GM12875 (cell line): ENCODE measurements around the gene FSIP2.

Source experiments
- H3K4me3 ChIP-seq: one replicate; pipeline ENCODE4 v1.5.1; 2011; ENCODE audit warnings: low read depth, low read length, control low read depth
- TF ChIP-seq, protein P1 (sequence below): IDR thresholded peaks from 2 replicates; pipeline ENCODE4 v1.5.1; 2011; ENCODE audit warnings: low read depth, mild to moderate bottlenecking, control low read depth, inconsistent platforms, low read length, moderate library complexity, borderline replicate concordance; ENCODE audit not compliant: insufficient read depth

The FSIP2 gene

GRCh38 chr2:185785156-185785555 lies 46.6 kb downstream of the FSIP2 start:
- TF ChIP-seq, protein P1, sequence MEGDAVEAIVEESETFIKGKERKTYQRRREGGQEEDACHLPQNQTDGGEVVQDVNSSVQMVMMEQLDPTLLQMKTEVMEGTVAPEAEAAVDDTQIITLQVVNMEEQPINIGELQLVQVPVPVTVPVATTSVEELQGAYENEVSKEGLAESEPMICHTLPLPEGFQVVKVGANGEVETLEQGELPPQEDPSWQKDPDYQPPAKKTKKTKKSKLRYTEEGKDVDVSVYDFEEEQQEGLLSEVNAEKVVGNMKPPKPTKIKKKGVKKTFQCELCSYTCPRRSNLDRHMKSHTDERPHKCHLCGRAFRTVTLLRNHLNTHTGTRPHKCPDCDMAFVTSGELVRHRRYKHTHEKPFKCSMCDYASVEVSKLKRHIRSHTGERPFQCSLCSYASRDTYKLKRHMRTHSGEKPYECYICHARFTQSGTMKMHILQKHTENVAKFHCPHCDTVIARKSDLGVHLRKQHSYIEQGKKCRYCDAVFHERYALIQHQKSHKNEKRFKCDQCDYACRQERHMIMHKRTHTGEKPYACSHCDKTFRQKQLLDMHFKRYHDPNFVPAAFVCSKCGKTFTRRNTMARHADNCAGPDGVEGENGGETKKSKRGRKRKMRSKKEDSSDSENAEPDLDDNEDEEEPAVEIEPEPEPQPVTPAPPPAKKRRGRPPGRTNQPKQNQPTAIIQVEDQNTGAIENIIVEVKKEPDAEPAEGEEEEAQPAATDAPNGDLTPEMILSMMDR: no peak
- H3K4me3 ChIP-seq: no peak overlapping the region

DNA sequence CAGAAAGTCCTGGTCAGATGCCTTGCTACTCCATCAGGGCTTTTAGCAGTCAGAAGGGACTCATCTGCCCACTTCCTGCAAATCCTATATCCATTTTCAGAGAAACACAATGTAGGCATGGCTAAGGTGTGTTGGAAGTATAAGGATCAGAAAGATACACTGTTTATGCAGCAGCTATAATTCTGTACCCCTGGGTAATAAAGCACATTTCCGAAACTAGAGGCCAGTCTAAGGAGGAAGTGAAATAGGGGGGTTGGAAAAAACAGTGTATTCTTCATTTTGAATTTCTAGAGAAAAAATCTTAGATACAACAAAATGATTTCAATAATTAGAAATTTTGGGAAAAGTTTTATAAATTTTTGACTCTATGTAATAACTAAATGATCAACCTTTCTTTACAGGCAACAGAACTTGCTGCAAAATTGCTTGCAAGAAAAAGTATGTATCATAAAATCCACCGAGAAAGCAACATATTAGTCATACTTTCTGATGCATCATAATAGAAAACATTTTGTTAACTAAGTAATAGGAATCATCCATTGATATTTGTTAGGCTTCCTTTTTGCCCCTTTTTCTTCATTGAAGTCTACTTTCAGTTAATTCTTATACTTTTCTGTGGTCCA lies 47.4 kb downstream of the FSIP2 start:
- TF ChIP-seq, protein P1: no peak
- H3K4me3 ChIP-seq: no peak overlapping the region

DNA sequence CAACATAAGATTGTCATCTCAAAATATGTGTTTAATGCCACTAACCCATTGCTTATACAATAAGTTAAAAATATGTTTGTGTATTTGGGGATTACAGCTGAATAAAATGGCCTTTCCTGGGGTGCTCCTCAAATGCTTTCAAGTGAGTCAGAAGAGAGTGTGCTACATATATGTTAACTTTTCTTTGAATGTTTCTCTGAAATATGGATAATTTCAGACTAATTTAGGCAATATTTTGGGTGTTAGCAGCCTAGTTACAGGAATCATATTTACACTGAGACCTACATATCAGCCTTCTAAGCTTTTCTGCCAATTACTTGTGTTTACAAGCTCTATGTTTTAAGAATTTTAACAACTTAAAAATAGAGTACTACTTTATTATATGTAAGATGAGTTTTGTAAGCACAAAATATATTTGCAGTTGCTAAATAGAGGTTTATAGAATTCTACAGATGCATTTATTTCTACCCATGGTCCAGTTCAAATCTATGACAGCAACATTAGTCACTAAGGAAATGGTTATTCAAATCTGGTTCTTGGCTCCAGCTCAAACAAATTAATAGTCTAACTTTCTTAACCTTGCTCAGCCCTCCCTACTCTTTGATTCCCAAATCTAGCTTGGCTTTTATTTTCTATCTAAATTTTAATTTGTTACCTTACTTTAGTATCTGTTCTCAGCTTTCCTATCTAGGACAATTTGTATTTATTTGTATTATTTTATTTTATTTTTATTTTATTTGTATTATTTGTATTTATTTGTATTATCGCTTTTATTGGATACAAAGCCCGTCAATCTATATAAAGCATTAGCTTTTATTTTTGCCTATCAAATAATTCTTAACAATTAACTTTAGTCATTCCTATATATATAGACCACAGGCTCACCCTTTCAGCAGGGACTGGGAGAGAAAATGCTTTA lies 48.9 kb downstream of the FSIP2 start:
- TF ChIP-seq, protein P1: no peak
- no peak overlapping the region for H3K4me3 ChIP-seq

DNA sequence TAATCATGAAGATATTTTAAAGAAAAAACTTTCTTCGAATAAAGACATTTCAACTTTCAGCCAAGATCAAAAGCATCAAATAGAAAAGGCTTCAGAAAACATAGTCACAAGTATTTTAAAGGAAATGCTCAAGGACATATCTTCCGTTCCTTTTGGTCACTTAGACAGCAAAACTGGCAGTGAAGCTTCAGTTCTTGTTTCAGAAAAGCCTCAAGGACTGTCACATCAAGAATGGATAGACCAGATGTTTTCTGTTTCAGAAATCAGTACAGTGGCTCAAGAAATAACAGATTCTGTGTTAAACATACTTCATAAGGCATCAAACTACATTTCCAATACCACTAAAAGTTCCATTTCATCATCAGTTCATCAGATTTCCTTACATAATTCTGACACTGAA lies 51.8 kb downstream of the FSIP2 start:
- TF ChIP-seq, protein P1: no peak
- no peak overlapping the region for H3K4me3 ChIP-seq

DNA sequence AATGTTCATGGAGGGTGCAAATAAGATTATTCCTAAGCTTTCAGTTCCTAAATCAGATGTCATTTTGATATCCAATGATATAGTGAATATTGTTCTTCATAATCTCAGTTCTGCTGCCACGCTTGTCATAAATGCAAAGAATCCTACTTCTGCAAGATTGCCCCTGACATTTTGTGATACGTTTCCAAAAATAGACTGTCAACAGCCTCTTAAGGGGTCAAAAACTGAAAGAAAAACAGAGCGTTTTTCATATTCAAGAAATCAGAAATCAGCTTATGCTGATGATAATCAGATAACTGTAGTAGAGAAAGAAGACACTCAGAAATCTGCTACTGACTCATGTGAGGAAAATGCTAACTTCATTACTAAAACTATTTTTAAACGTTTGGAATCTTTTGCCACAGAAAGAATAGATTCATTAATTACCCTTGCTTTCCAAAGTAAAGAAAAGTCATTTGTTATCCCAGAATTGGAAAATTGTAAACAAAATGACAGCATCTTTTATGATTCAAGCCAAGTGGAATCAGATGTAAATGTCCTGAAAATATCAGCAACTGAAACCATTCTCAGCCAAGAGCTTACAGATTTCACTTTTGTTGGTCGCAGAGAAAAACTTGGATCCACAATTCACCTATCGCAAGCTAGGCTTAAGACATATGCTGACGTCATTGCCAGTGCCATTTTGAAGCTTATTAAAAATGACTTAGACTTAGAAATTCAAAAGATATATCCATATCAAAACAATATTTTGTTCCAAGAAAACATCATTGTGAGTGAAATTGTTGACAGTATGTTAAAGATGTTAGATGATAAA lies 55.1 kb downstream of the FSIP2 start:
- no peak overlapping the region for H3K4me3 ChIP-seq
- TF ChIP-seq, protein P1: no peak

GRCh38 chr2:185796758-185797157 lies 58.2 kb downstream of the FSIP2 start:
- TF ChIP-seq, protein P1: no peak
- H3K4me3 ChIP-seq: no peak overlapping the region
